Measurements from ENCODE around the gene RBM12. TPM values are rescaled to one million over a fixed set of nuclear protein-coding genes. Genes with fewer than 3 reads are reported as not detected.

The RBM12 gene
- total and polyA plus RNA-seq, 2 donors (not counting 1 experiment from before 2014, with no cell fraction given), result 52.7 to 144 TPM

DNA sequence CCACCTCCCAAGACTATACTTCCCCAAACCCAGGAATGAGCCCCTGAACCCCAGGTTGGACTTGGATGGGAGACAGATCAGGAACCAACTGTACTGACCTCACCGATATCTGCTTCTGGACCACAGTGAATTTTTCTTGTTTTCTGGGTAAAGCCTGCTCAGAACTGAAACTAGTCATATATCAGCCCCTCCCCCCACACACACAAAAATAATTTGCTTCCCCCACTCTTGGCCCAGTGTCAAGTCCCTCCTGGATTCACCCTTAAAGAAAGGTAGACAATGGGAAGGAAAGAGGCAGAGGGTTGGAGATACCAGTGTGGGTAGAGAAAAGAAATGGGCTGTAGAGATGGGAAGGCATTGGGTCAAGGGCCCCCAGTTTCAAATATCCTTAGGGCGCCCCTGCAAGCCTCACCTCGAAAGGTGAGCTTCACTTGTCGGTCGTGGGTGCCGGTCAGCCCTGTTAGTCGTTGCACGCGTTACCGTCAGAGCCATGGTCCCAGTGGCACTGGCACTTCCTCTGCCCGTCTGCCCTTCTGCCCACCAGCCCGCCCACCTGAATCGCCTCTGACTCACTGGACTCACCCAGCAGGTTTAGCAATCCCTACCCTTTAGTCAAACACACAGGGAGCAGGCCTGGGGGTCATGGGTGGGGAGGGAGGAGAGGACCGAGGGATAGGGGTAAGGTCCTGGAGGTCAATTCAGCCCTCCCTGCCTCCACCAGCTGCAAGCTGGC, 57.5 kb downstream of the RBM12 start:
- no peak overlapping the region for H3K4me3 ChIP-seq (ENCODE audit: control extremely low read depth in 1 of 5, extremely low read depth in 1 of 5, insufficient read depth in 1 of 5, low read depth in 2 of 5, low read length in 4 of 5)
- no peaks in the 10 kb centered on the region for H4K20me1 ChIP-seq (ENCODE audit: control insufficient read depth, insufficient read depth, low read length, poor library complexity, severe bottlenecking)
- Mint-ChIP-seq H3K4me1 (peaks cover 11% of the 10 kb centered on the region), H3K27ac (no peak overlapping the region), H3K4me3 (no peak overlapping the region), H3K9me3 (ENCODE audit: insufficient read depth) (no peaks in the 10 kb centered on the region), H3K27me3 (peaks cover 11% of the 10 kb centered on the region)
- H3K4me1 ChIP-seq (ENCODE audit: control insufficient read depth in 2 of 2, insufficient read depth in 2 of 2, low read length in 2 of 2), result peaks cover 4 to 16% of the 10 kb centered on the region in 2 donors
- no peaks in the 10 kb centered on the region for H3K79me2 ChIP-seq (ENCODE audit: control insufficient read depth, insufficient read depth, low read length)
- H3K9me3 ChIP-seq (ENCODE audit: control extremely low read depth in 1 of 3, control insufficient read depth in 2 of 3, insufficient read depth in 1 of 3, low read length in 2 of 3), result peaks cover 0 to 4% (median 0%) of the 10 kb centered on the region in 3 donors
- CTCF ChIA-PET, result interaction anchor here (0.5 to 1.4 kb wide), 3 partner anchors 12 to 469 kb away, joined by 3 to 4 read pairs (median 3); no protein-coding TSS in a partner anchor
- DNase-seq (no peak), ATAC-seq (ENCODE audit: low read depth) (no peak)
- H3K27me3 ChIP-seq (replicated peaks in 1 of 4; ENCODE audit: control extremely low read depth in 1 of 4, control insufficient read depth in 3 of 4, insufficient read depth in 4 of 4, low read length in 3 of 4), result peaks cover 0 to 12% (median 4%) of the 10 kb centered on the region in 4 experiments
- H3K9ac ChIP-seq (ENCODE audit: low read length), result no peak overlapping the region
- TF ChIP-seq, protein P1, sequence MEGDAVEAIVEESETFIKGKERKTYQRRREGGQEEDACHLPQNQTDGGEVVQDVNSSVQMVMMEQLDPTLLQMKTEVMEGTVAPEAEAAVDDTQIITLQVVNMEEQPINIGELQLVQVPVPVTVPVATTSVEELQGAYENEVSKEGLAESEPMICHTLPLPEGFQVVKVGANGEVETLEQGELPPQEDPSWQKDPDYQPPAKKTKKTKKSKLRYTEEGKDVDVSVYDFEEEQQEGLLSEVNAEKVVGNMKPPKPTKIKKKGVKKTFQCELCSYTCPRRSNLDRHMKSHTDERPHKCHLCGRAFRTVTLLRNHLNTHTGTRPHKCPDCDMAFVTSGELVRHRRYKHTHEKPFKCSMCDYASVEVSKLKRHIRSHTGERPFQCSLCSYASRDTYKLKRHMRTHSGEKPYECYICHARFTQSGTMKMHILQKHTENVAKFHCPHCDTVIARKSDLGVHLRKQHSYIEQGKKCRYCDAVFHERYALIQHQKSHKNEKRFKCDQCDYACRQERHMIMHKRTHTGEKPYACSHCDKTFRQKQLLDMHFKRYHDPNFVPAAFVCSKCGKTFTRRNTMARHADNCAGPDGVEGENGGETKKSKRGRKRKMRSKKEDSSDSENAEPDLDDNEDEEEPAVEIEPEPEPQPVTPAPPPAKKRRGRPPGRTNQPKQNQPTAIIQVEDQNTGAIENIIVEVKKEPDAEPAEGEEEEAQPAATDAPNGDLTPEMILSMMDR (IDR thresholded peaks at IDR 0.05), result no peak
- no peak for TF ChIP-seq EZH2 (IDR thresholded peaks at IDR 0.05; ENCODE audit: borderline replicate concordance, insufficient read depth, low read depth, low read length, poor library complexity, severe bottlenecking)
- 74% methylated on average over 11 of the region's 14 CpGs for WGBS (ENCODE audit: insufficient coverage)
- POLR2A ChIA-PET, result no interaction called here
- H3K4me2 ChIP-seq (replicated peaks; ENCODE audit: low read depth, low read length, poor library complexity, severe bottlenecking), result no peak overlapping the region
- H3K27ac ChIP-seq (ENCODE audit: low read length in 2 of 2), result no peak overlapping the region
- H2AFZ ChIP-seq (ENCODE audit: insufficient read depth, low read depth, low read length, poor library complexity, severe bottlenecking), result no peak overlapping the region
- H3K36me3 ChIP-seq (replicated peaks in 1 of 2; ENCODE audit: control extremely low read depth in 1 of 2, control insufficient read depth in 1 of 2, extremely low read depth in 1 of 2, insufficient read depth in 2 of 2, low read length in 1 of 2), result no peaks in the 10 kb centered on the region
- intact Hi-C loops (cut with micrococcal nuclease), result no loop called here

DNA sequence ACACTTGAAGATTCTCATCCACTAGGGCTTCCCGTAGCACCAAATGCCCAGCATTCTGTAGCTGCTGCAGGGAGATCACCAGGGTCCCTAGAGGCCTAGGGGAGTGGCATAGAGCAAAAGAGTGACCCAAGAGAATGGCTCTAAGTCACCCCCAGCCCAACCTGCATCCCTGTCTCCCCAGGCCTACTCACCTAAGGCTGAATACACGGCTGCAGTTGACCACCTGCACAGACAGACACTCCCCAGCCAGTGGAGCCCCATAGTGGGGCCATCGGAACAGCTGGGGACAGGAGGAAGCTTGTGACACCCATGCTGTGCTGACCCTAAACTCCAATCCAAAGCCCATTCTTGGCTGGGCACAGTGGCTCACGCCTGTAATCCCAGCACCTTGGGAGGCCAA, 58.6 kb downstream of the RBM12 start:
- WGBS (ENCODE audit: insufficient coverage), result 96% methylated on average over 3 of the region's 4 CpGs
- TF ChIP-seq, protein P1 (IDR thresholded peaks at IDR 0.05), result no peak
- TF ChIP-seq EZH2 (IDR thresholded peaks at IDR 0.05; ENCODE audit: borderline replicate concordance, insufficient read depth, low read depth, low read length, poor library complexity, severe bottlenecking), result no peak
- ChIA-PET POLR2A (interaction anchor here (1.7 kb wide), 1 partner anchor 13 kb away, joined by 3 read pairs; no protein-coding TSS in a partner anchor), CTCF (interaction anchor here (0.9 to 1.7 kb wide), 3 partner anchors 11 to 142 kb away, joined by 4 to 5 read pairs (median 4); no protein-coding TSS in a partner anchor)
- H3K4me3 Mint-ChIP-seq, result no peak overlapping the region
- H3K27me3 ChIP-seq (replicated peaks in 1 of 4; ENCODE audit: control extremely low read depth in 1 of 4, control insufficient read depth in 3 of 4, insufficient read depth in 4 of 4, low read length in 3 of 4), result peaks cover 0 to 22% (median 10%) of the 10 kb centered on the region in 4 experiments
- no peak for ATAC-seq (ENCODE audit: low read depth)
- no peaks in the 10 kb centered on the region for H3K79me2 ChIP-seq (ENCODE audit: control insufficient read depth, insufficient read depth, low read length)
- H3K9me3 ChIP-seq (ENCODE audit: control extremely low read depth in 1 of 3, control insufficient read depth in 2 of 3, insufficient read depth in 1 of 3, low read length in 2 of 3), result peaks cover 0 to 6% (median 0%) of the 10 kb centered on the region in 3 donors
- H3K4me2 ChIP-seq (replicated peaks; ENCODE audit: low read depth, low read length, poor library complexity, severe bottlenecking), result no peak overlapping the region
- H3K4me1 ChIP-seq (ENCODE audit: control insufficient read depth in 2 of 2, insufficient read depth in 2 of 2, low read length in 2 of 2), result peaks cover 11 to 14% of the 10 kb centered on the region in 2 donors
- H3K9ac ChIP-seq (ENCODE audit: low read length), result no peak overlapping the region
- no peak overlapping the region for H3K27ac Mint-ChIP-seq
- intact Hi-C loops (cut with micrococcal nuclease), result no loop called here
- H3K27ac ChIP-seq (ENCODE audit: low read length in 2 of 2), result no peak overlapping the region
- no peaks in the 10 kb centered on the region for H4K20me1 ChIP-seq (ENCODE audit: control insufficient read depth, insufficient read depth, low read length, poor library complexity, severe bottlenecking)
- no peaks in the 10 kb centered on the region for H3K36me3 ChIP-seq (replicated peaks in 1 of 2; ENCODE audit: control extremely low read depth in 1 of 2, control insufficient read depth in 1 of 2, extremely low read depth in 1 of 2, insufficient read depth in 2 of 2, low read length in 1 of 2)
- H3K27me3 Mint-ChIP-seq, result peaks cover 17% of the 10 kb centered on the region
- DNase-seq, result no peak
- H3K4me3 ChIP-seq (ENCODE audit: control extremely low read depth in 1 of 5, extremely low read depth in 1 of 5, insufficient read depth in 1 of 5, low read depth in 2 of 5, low read length in 4 of 5), result no peak overlapping the region
- no peak overlapping the region for H2AFZ ChIP-seq (ENCODE audit: insufficient read depth, low read depth, low read length, poor library complexity, severe bottlenecking)
- H3K4me1 Mint-ChIP-seq, result peaks cover 14% of the 10 kb centered on the region
- no peaks in the 10 kb centered on the region for H3K9me3 Mint-ChIP-seq (ENCODE audit: insufficient read depth)
